A549 (cell line): Measurements from ENCODE around the gene PIBF1. TPM values are rescaled to one million over a fixed set of nuclear protein-coding genes. Genes with fewer than 3 reads are reported as not detected.

Source experiments
- ATAC-seq, 2 experiments: fragments of 200-7000 bp in 1 of 2; fragments of >200 bp in 1 of 2; cut with Nextera tagmentation in 1 of 2; cut with Tn5 transposase in 1 of 2; 3 replicates each; pipeline versions ENCODE4 v1.8.0 to v1.9.1; 2018 to 2020; ENCODE audit warnings: mild to moderate bottlenecking in 1 of 2, moderate library complexity in 1 of 2
- CTCF ChIA-PET: fragments of 300-600 bp; sonication (Branson Sonifier 250); formaldehyde crosslinking; extraction: SDS; loops from one replicate; lab custom pipeline; 2021; ENCODE audit warnings: antibody characterized with exemption, inconsistent platforms; lab: Yijun Ruan, JAX
- POLR2A ChIA-PET: fragments of 350-600 bp; formaldehyde crosslinking; extraction: SDS; loops from one replicate; lab custom pipeline; 2021; ENCODE audit warnings: antibody characterized with exemption, inconsistent platforms; lab: Yijun Ruan, JAX
- DNase-seq, 2 experiments: peaks; one replicate each; pipeline versions ENCODE4 v3.0.0 to v3.0.0-alpha.2; 2011 to 2016; ENCODE audit warnings: low read depth in 1 of 2, low spot score in 1 of 2
- FAIRE-seq: peaks from 2 replicates; lab custom pipeline; 2011; peaks lifted over from hg19 to GRCh38; lab: Jason Lieb, UNC
- H3K27ac ChIP-seq, 2 experiments: fragments of >200 bp; sonication (Bioruptor Twin); formaldehyde crosslinking; 3 replicates each; pipeline ENCODE4 v1.5.1; 2016 to 2017
- H3K4me1 ChIP-seq: fragments of >200 bp; sonication (Bioruptor Twin); formaldehyde crosslinking; 3 replicates; pipeline ENCODE4 v1.6.1; 2016
- H3K4me2 ChIP-seq: fragments of >200 bp; sonication (Bioruptor Twin); formaldehyde crosslinking; 3 replicates; pipeline ENCODE4 v1.6.1; 2016
- H3K4me3 ChIP-seq: fragments of >200 bp; sonication (Bioruptor Twin); formaldehyde crosslinking; 3 replicates; pipeline ENCODE4 v1.5.1; 2016
- H3K9me3 ChIP-seq: fragments of >200 bp; sonication (Bioruptor Twin); formaldehyde crosslinking; 3 replicates; pipeline ENCODE4 v1.6.1; 2016
- BHLHE40 ChIP-seq: IDR thresholded peaks from 2 replicates; pipeline ENCODE4 v1.6.1; 2012; ENCODE audit warnings: low read depth, low read length, inconsistent platforms
- CBX8 ChIP-seq: fragments of 200-600 bp; sonication (generic); IDR thresholded peaks from 2 replicates; pipeline ENCODE4 v1.6.1; 2016
- CEBPB ChIP-seq, 2 experiments: fragments of >200 bp in 1 of 2; sonication (Bioruptor Twin) in 1 of 2; formaldehyde crosslinking in 1 of 2; IDR thresholded peaks; 2 replicates each; pipeline ENCODE4 v1.6.1; 2012 to 2016
- CHD4 ChIP-seq: fragments of 200-600 bp; sonication (generic); IDR thresholded peaks from 2 replicates; pipeline ENCODE4 v1.6.1; 2016; ENCODE audit warnings: antibody characterized with exemption, mild to moderate bottlenecking, borderline replicate concordance
- E2F6 ChIP-seq: IDR thresholded peaks from 2 replicates; pipeline ENCODE4 v1.6.1; 2012; ENCODE audit warnings: low read depth, borderline replicate concordance
- EHF ChIP-seq: fragments of 250-450 bp; sonication (Bioruptor Pico); IDR thresholded peaks from 2 replicates; pipeline ENCODE4 v1.5.0; 2020; ENCODE audit warnings: mild to moderate bottlenecking
- FOSB ChIP-seq: fragments of 250-450 bp; sonication (Bioruptor Pico); IDR thresholded peaks from 2 replicates; pipeline ENCODE4 v1.5.0; 2020; ENCODE audit warnings: mild to moderate bottlenecking, moderate library complexity
- FOSL2 ChIP-seq, 2 experiments: fragments of 450-650 bp in 1 of 2; fragments of >200 bp in 1 of 2; sonication (Bioruptor Twin) in 1 of 2; formaldehyde crosslinking; IDR thresholded peaks; 2 replicates each; pipeline versions ENCODE4 v1.5.0 to v1.6.1; 2016 to 2020; ENCODE audit warnings: mild to moderate bottlenecking in 1 of 2, moderate library complexity in 1 of 2
- KDM5A ChIP-seq: fragments of 200-600 bp; sonication (generic); IDR thresholded peaks from 2 replicates; pipeline ENCODE4 v1.6.1; 2016; ENCODE audit warnings: antibody characterized with exemption, mild to moderate bottlenecking
- MAFK ChIP-seq: fragments of 450-650 bp; IDR thresholded peaks from 2 replicates; pipeline ENCODE4 v1.6.1; 2014; ENCODE audit not compliant: partially characterized antibody
- MAZ ChIP-seq: fragments of 150-350 bp; IDR thresholded peaks from 2 replicates; pipeline ENCODE4 v1.6.1; 2014; ENCODE audit warnings: antibody characterized with exemption, low read depth, low read length, borderline replicate concordance
- POLR2AphosphoS2 ChIP-seq: conservative IDR thresholded peaks from 2 replicates; pipeline ENCODE4 v1.6.1; 2012; ENCODE audit warnings: low read length, improper control_type of control experiment, inconsistent platforms
- RAD21 ChIP-seq, 2 experiments: fragments of >200 bp in 1 of 2; sonication (Bioruptor Twin) in 1 of 2; formaldehyde crosslinking in 1 of 2; IDR thresholded peaks in 1 of 2; conservative IDR thresholded peaks in 1 of 2; 2 replicates in 1 of 2; 3 replicates in 1 of 2; pipeline ENCODE4 v1.6.1; 2012 to 2018; ENCODE audit warnings: inconsistent platforms in 1 of 2
- RNF2 ChIP-seq: fragments of 200-600 bp; sonication (generic); IDR thresholded peaks from 2 replicates; pipeline ENCODE4 v1.6.1; 2016; ENCODE audit warnings: low read depth, mild to moderate bottlenecking, antibody characterized with exemption, moderate library complexity, borderline replicate concordance
- TFCP2L1 ChIP-seq: fragments of 250-450 bp; sonication (Bioruptor Pico); IDR thresholded peaks from 2 replicates; pipeline ENCODE4 v1.5.0; 2021; ENCODE audit warnings: mild to moderate bottlenecking
- TP53 ChIP-seq: fragments of 250-450 bp; sonication (Bioruptor Pico); IDR thresholded peaks from 2 replicates; pipeline ENCODE4 v1.5.0; 2021; ENCODE audit warnings: mild to moderate bottlenecking, moderate library complexity
- ZNF302 ChIP-seq: fragments of 250-450 bp; sonication (Bioruptor Pico); IDR thresholded peaks from 2 replicates; pipeline ENCODE4 v1.9.0; 2021; ENCODE audit warnings: inconsistent platforms, mild to moderate bottlenecking, moderate library complexity
- WGBS: methylation state at CpG from one replicate; pipeline ENCODE4 v1.1.6; 2017; ENCODE audit errors: missing lambda C conversion rate; 5-methylcytosine and 5-hydroxymethylcytosine counted together
- polyA plus RNA-seq, 4 experiments: library from polyadenylated mRNA; depleted of rRNA in 3 of 4; stranded (reverse); fragments of >200 nt; fragmentation: RNase III in 1 of 4; extraction: RNeasy Plus Mini Kit Qiagen cat#74134 plus additional on column Dnase treatment in 1 of 4; gene quantifications; 2 replicates in 3 of 4; 3 replicates in 1 of 4; pipeline ENCODE4 v1.2.3, GENCODE V29; 2011 to 2017
- TF ChIP-seq, protein P1 (sequence below): IDR thresholded peaks from 2 replicates; pipeline ENCODE4 v1.6.1; 2012
- TF ChIP-seq, protein P2 (sequence below): fragments of 450-650 bp; IDR thresholded peaks from 2 replicates; pipeline ENCODE4 v1.6.1; 2014; ENCODE audit warnings: antibody characterized with exemption

Gene PIBF1
- polyA plus RNA-seq, 2 of the 4 experiments (the other 2 are of a cell fraction): 5.0 to 10.6 TPM

DNA sequence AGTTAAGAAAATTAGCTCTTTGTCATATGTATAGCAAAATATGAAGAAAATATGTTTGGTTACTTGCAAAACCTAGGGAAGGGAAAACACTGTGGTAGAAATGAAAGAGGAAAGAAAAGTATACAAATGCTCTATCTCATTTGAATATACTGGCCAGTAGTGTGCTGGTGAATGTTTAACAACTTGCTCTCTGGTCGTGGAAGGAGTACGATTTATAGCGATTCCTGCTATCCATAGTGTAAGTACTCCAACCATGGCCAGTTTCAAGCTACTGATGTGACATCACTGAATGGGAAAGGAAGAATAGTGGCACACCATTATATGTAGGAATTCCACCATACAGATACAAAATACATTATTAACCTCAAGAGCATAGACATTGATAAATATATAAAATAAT, 44.9 kb upstream of the PIBF1 start:
- 79% methylated on average over 3 of the region's 3 CpGs for WGBS
- Histone ChIP-seq H3K9me3 (no peaks in the 10 kb centered on the region), H3K4me3 (no peak overlapping the region), H3K27ac (no peak overlapping the region), H3K4me2 (no peak overlapping the region), H3K4me1 (no peaks in the 10 kb centered on the region)
- FAIRE-seq (no peak), ATAC-seq (no peak), DNase-seq (no peak)
- POLR2A ChIA-PET: no interaction called here
- CTCF ChIA-PET: no interaction called here
- no peak for TF ChIP-seq ZNF302 (CRISPR knock-in tag)

DNA sequence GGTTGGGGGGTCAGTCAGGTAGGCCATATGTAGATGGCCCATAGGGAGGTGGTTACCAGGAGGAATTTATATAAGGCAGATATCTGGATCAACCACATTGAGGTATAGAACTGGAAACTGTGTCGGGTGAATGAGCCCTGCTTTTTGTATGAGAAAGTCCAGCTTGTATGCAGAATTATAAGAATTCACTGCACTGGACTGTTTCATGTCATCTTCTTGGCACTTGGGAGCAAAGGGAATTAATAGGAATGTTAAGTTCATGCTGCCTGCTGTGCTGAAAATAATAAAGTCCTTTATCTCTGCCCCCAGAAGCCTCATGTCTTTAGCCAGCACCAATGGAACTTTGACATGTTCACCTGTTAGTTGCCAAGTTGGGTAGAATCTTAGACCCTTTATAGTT, 41.9 kb upstream of the PIBF1 start:
- Histone ChIP-seq H3K27ac (no peak overlapping the region), H3K4me2 (no peak overlapping the region), H3K4me1 (no peaks in the 10 kb centered on the region), H3K4me3 (no peak overlapping the region), H3K9me3 (no peaks in the 10 kb centered on the region)
- ChIA-PET CTCF (no interaction called here), POLR2A (no interaction called here)
- FAIRE-seq: no peak
- no peak for DNase-seq
- ATAC-seq: no peak
- 81% methylated on average over 1 of the region's 1 CpG for WGBS
- no peak for TF ChIP-seq MAFK
- no peak for TF ChIP-seq CHD4
- TF ChIP-seq EHF (CRISPR knock-in tag): no peak
- TF ChIP-seq TP53: no peak

DNA sequence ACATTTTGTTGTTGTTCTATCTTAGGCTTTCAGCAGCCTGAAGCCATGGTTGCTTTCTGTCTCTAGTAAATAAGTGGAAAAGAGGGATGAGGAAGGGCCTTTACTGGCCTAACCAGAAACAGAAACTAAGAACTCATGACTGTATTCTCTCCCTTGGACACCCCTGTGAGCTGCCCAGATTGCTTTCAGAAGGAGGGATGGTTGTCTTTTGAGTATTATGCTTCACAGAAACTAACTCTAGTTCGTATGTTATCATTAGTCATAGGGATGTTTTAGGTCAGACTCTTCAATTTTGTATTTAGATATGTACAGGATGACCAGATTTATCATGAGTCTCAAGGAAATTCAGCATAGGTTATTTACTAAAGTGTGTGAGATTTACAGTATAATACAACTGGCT, 36.7 kb upstream of the PIBF1 start:
- WGBS: 80% methylated on average over 1 of the region's 1 CpG
- TF ChIP-seq TFCP2L1 (CRISPR knock-in tag) (no peak), CEBPB (IDR thresholded peaks at IDR 0.05) (no peak), CBX8 (no peak), FOSB (CRISPR knock-in tag) (no peak)
- POLR2A ChIA-PET: no interaction called here
- CTCF ChIA-PET: no interaction called here
- Histone ChIP-seq H3K27ac (no peak overlapping the region), H3K4me1 (no peaks in the 10 kb centered on the region), H3K9me3 (no peaks in the 10 kb centered on the region), H3K4me3 (no peak overlapping the region), H3K4me2 (no peak overlapping the region)
- no peak for DNase-seq
- FAIRE-seq: no peak
- no peak for ATAC-seq

DNA sequence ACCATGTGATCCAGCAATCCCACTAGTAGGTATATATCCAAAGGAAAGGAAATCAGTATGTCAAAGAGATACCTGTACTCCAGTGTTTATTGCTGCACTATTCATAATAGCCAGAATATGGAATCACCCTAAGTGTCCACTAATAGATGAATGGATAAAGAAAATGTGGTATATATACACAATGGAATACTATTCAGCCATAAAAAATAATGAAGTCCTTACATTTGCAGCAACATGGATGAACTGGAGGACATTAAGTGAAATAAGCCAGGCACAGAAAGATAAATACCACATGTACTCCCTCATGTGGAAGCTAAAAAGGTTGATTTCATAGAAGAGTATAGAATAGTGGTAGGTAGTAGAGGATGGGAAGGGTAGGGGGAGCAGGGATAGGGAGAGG, 30.7 kb upstream of the PIBF1 start:
- Histone ChIP-seq H3K4me2 (no peak overlapping the region), H3K4me3 (no peak overlapping the region), H3K27ac (no peak overlapping the region), H3K4me1 (no peaks in the 10 kb centered on the region), H3K9me3 (no peaks in the 10 kb centered on the region)
- ChIA-PET CTCF (no interaction called here), POLR2A (no interaction called here)
- DNase-seq (no peak), ATAC-seq (no peak), FAIRE-seq (no peak)
- TF ChIP-seq, protein P1, sequence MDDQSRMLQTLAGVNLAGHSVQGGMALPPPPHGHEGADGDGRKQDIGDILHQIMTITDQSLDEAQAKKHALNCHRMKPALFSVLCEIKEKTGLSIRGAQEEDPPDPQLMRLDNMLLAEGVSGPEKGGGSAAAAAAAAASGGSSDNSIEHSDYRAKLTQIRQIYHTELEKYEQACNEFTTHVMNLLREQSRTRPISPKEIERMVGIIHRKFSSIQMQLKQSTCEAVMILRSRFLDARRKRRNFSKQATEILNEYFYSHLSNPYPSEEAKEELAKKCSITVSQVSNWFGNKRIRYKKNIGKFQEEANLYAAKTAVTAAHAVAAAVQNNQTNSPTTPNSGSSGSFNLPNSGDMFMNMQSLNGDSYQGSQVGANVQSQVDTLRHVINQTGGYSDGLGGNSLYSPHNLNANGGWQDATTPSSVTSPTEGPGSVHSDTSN: no peak
- no peak for TF ChIP-seq TP53
- TF ChIP-seq RNF2: no peak
- no peak for TF ChIP-seq FOSL2 (IDR thresholded peaks at IDR 0.05)
- no peak for TF ChIP-seq FOSL2 (CRISPR knock-in tag; IDR thresholded peaks at IDR 0.05)
- no peak for TF ChIP-seq POLR2AphosphoS2

DNA sequence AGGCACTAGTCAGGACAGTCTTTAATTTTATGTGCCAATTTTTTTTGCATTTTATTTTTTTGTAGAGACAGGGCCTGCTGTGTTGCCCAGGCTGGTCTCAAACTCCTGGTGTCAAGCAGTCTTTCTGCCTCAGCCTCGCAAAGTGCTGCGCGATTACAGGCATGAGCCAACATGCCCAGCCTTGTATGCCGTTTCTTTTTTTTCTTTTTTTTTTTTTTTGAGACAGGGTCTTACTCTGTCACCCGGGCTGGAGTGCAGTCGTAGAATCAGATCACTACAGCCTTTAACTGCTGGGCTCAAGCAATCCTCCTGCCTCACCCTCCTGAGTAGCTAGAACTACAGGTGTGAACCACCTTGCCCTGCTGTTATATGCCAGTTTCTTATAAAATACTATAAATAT, 27.8 kb upstream of the PIBF1 start:
- H3K27ac ChIP-seq: no peak overlapping the region
- ATAC-seq: no peak
- no peak overlapping the region for H3K4me2 ChIP-seq
- WGBS: 94% methylated on average over 6 of the region's 6 CpGs
- H3K9me3 ChIP-seq: no peaks in the 10 kb centered on the region
- CTCF ChIA-PET: no interaction called here
- no peak for FAIRE-seq
- POLR2A ChIA-PET: no interaction called here
- no peaks in the 10 kb centered on the region for H3K4me1 ChIP-seq
- DNase-seq: no peak
- no peak overlapping the region for H3K4me3 ChIP-seq
- TF ChIP-seq MAZ: no peak
- no peak for TF ChIP-seq RAD21 (conservative IDR thresholded peaks at IDR 0.05 in 1 of 2, IDR thresholded peaks at IDR 0.05 in 1 of 2)
- no peak for TF ChIP-seq TP53
- no peak for TF ChIP-seq KDM5A
- no peak for TF ChIP-seq E2F6
- TF ChIP-seq CHD4: no peak
- TF ChIP-seq FOSL2 (IDR thresholded peaks at IDR 0.05): no peak
- no peak for TF ChIP-seq FOSL2 (CRISPR knock-in tag; IDR thresholded peaks at IDR 0.05)
- TF ChIP-seq ZNF302 (CRISPR knock-in tag): no peak
- TF ChIP-seq, protein P2, sequence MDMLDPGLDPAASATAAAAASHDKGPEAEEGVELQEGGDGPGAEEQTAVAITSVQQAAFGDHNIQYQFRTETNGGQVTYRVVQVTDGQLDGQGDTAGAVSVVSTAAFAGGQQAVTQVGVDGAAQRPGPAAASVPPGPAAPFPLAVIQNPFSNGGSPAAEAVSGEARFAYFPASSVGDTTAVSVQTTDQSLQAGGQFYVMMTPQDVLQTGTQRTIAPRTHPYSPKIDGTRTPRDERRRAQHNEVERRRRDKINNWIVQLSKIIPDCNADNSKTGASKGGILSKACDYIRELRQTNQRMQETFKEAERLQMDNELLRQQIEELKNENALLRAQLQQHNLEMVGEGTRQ: no peak
- TF ChIP-seq BHLHE40: no peak
